SK-N-SH (cell line): Measurements from ENCODE around the gene RET.

Experiments used
- CTCF ChIP-seq: fragments of 200-600 bp; sonication (generic); IDR thresholded peaks from 2 replicates; pipeline ENCODE4 v1.6.1; 2017; ENCODE audit warnings: antibody characterized with exemption, mild to moderate bottlenecking, moderate library complexity
- EP300 ChIP-seq, 2 experiments: IDR thresholded peaks; 2 replicates each; pipeline versions ENCODE4 v1.4.0 to v1.6.1; 2012; ENCODE audit warnings: borderline replicate concordance in 1 of 2, low read depth in 1 of 2, low read length in 1 of 2
- EZH2phosphoT487 ChIP-seq: fragments of 200-600 bp; sonication (generic); IDR thresholded peaks from 2 replicates; pipeline ENCODE4 v1.6.1; 2017; ENCODE audit warnings: low read depth, mixed run types, mild to moderate bottlenecking, antibody characterized with exemption, moderate library complexity, borderline replicate concordance
- GABPA ChIP-seq: IDR thresholded peaks from 2 replicates; pipeline ENCODE4 v1.4.0; 2012; ENCODE audit warnings: low read depth, mild to moderate bottlenecking
- POLR2AphosphoS5 ChIP-seq: IDR thresholded peaks from 2 replicates; pipeline ENCODE4 v1.6.1; 2012; ENCODE audit warnings: low read depth, low read length
- RCOR1 ChIP-seq: fragments of 150-350 bp; IDR thresholded peaks from 2 replicates; pipeline ENCODE4 v1.6.1; 2017; ENCODE audit warnings: antibody characterized with exemption, low read length
- REST ChIP-seq: IDR thresholded peaks from 2 replicates; pipeline ENCODE4 v1.6.1; 2012; ENCODE audit warnings: mild to moderate bottlenecking, low read depth, low read length, moderate library complexity
- RXRA ChIP-seq: IDR thresholded peaks from 2 replicates; pipeline ENCODE4 v1.4.0; 2012; ENCODE audit warnings: low read depth, mild to moderate bottlenecking, borderline replicate concordance
- SIN3A ChIP-seq: IDR thresholded peaks from 2 replicates; pipeline ENCODE4 v1.6.1; 2012; ENCODE audit warnings: low read depth, mild to moderate bottlenecking, low read length, moderate library complexity, borderline replicate concordance
- SMC3 ChIP-seq: IDR thresholded peaks from 2 replicates; pipeline ENCODE4 v1.6.1; 2012; ENCODE audit warnings: low read depth, low read length, improper control_type of control experiment
- USF1 ChIP-seq: IDR thresholded peaks from 2 replicates; pipeline ENCODE4 v1.4.0; 2012; ENCODE audit warnings: low read depth, borderline replicate concordance
- ZBTB33 ChIP-seq: IDR thresholded peaks from 2 replicates; pipeline ENCODE4 v1.4.0; 2012; ENCODE audit warnings: low read depth, borderline replicate concordance

- TF ChIP-seq CTCF (no peak), POLR2AphosphoS5 (no peak), SMC3 (no peak), SIN3A (no peak), RXRA (no peak), REST (no peak), GABPA (no peak), RCOR1 (no peak), ZBTB33 (no peak), EP300 (IDR thresholded peaks at IDR 0.05; ENCODE audit: borderline replicate concordance in 1 of 2, low read depth in 1 of 2, low read length in 1 of 2) (no peak), USF1 (no peak), EZH2phosphoT487 (no peak)
These were observed 39.7 kb downstream of the RET start for GRCh38 chr10:43116596-43116995.
